ENCODE measurements around the gene SEMA5A. TPM values are rescaled to one million over a fixed set of nuclear protein-coding genes. Genes with fewer than 3 reads are reported as not detected.

SEMA5A gene
- total RNA-seq, 1 donor from 2014 or later, result not detected

- Mint-ChIP-seq H3K27me3 (no peaks in the 10 kb centered on the region), H3K27ac (no peak overlapping the region), H3K4me1 (no peaks in the 10 kb centered on the region), H3K9me3 (no peaks in the 10 kb centered on the region), H3K4me3 (no peak overlapping the region), H3K36me3 (ENCODE audit: low read depth) (no peaks in the 10 kb centered on the region)
- DNase-seq, result no peak
- intact Hi-C loops (cut with micrococcal nuclease), result no loop called here
Measured at GRCh38 chr5:9157811-9158210, 388.1 kb downstream of the SEMA5A start.

- H3K4me1 Mint-ChIP-seq, result no peaks in the 10 kb centered on the region
- no peak overlapping the region for H3K4me3 Mint-ChIP-seq
- intact Hi-C loops (cut with micrococcal nuclease), result no loop called here
- DNase-seq, result no peak
- H3K9me3 Mint-ChIP-seq, result no peaks in the 10 kb centered on the region
- no peaks in the 10 kb centered on the region for H3K36me3 Mint-ChIP-seq (ENCODE audit: low read depth)
- no peaks in the 10 kb centered on the region for H3K27me3 Mint-ChIP-seq
- H3K27ac Mint-ChIP-seq, result no peak overlapping the region
Measured at GRCh38 chr5:9157020-9157419, 388.9 kb downstream of the SEMA5A start.

GRCh38 chr5:9156282-9156681, 389.6 kb downstream of the SEMA5A start:
- intact Hi-C loops (cut with micrococcal nuclease), result no loop called here
- DNase-seq, result no peak
- Mint-ChIP-seq H3K9me3 (no peaks in the 10 kb centered on the region), H3K4me3 (no peak overlapping the region), H3K27ac (no peak overlapping the region), H3K36me3 (ENCODE audit: low read depth) (no peaks in the 10 kb centered on the region), H3K27me3 (no peaks in the 10 kb centered on the region), H3K4me1 (no peaks in the 10 kb centered on the region)

- Mint-ChIP-seq H3K4me1 (no peaks in the 10 kb centered on the region), H3K36me3 (ENCODE audit: low read depth) (no peaks in the 10 kb centered on the region), H3K27me3 (no peaks in the 10 kb centered on the region), H3K4me3 (no peak overlapping the region), H3K9me3 (no peaks in the 10 kb centered on the region), H3K27ac (no peak overlapping the region)
- DNase-seq, result no peak
- intact Hi-C loops (cut with micrococcal nuclease), result no loop called here
Measured at GRCh38 chr5:9151684-9152427, 394.0 kb downstream of the SEMA5A start.

- Mint-ChIP-seq H3K27me3 (no peaks in the 10 kb centered on the region), H3K4me1 (no peaks in the 10 kb centered on the region), H3K27ac (no peak overlapping the region), H3K9me3 (no peaks in the 10 kb centered on the region), H3K36me3 (ENCODE audit: low read depth) (no peaks in the 10 kb centered on the region), H3K4me3 (no peak overlapping the region)
- intact Hi-C loops (cut with micrococcal nuclease), result no loop called here
- DNase-seq, result no peak
Measured at GRCh38 chr5:9149988-9150387, 395.9 kb downstream of the SEMA5A start.

- Mint-ChIP-seq H3K4me1 (no peaks in the 10 kb centered on the region), H3K27ac (no peak overlapping the region), H3K36me3 (ENCODE audit: low read depth) (no peaks in the 10 kb centered on the region), H3K4me3 (no peak overlapping the region), H3K27me3 (no peaks in the 10 kb centered on the region), H3K9me3 (no peaks in the 10 kb centered on the region)
- no peak for DNase-seq
- intact Hi-C loops (cut with micrococcal nuclease), result no loop called here
Measured at GRCh38 chr5:9148242-9148641, 397.6 kb downstream of the SEMA5A start.

- intact Hi-C loops (cut with micrococcal nuclease), result no loop called here
- H3K27ac Mint-ChIP-seq, result no peak overlapping the region
- H3K4me3 Mint-ChIP-seq, result no peak overlapping the region
- DNase-seq, result no peak
- no peaks in the 10 kb centered on the region for H3K4me1 Mint-ChIP-seq
- no peaks in the 10 kb centered on the region for H3K36me3 Mint-ChIP-seq (ENCODE audit: low read depth)
- H3K9me3 Mint-ChIP-seq, result no peaks in the 10 kb centered on the region
- H3K27me3 Mint-ChIP-seq, result no peaks in the 10 kb centered on the region
Measured at GRCh38 chr5:9140711-9141110, 405.2 kb downstream of the SEMA5A start.

- no peak overlapping the region for H3K4me3 Mint-ChIP-seq
- DNase-seq, result no peak
- no peaks in the 10 kb centered on the region for H3K4me1 Mint-ChIP-seq
- H3K27ac Mint-ChIP-seq, result no peak overlapping the region
- intact Hi-C loops (cut with micrococcal nuclease), result no loop called here
- H3K9me3 Mint-ChIP-seq, result no peaks in the 10 kb centered on the region
- H3K27me3 Mint-ChIP-seq, result no peaks in the 10 kb centered on the region
- no peaks in the 10 kb centered on the region for H3K36me3 Mint-ChIP-seq (ENCODE audit: low read depth)
Measured at GRCh38 chr5:9140202-9140601, 405.7 kb downstream of the SEMA5A start.

GRCh38 chr5:9139344-9139743, 406.5 kb downstream of the SEMA5A start:
- no peaks in the 10 kb centered on the region for H3K4me1 Mint-ChIP-seq
- no peak overlapping the region for H3K27ac Mint-ChIP-seq
- no peak overlapping the region for H3K4me3 Mint-ChIP-seq
- intact Hi-C loops (cut with micrococcal nuclease), result no loop called here
- DNase-seq, result no peak
- no peaks in the 10 kb centered on the region for H3K36me3 Mint-ChIP-seq (ENCODE audit: low read depth)
- no peaks in the 10 kb centered on the region for H3K27me3 Mint-ChIP-seq
- no peaks in the 10 kb centered on the region for H3K9me3 Mint-ChIP-seq

GRCh38 chr5:9128136-9128535, 417.7 kb downstream of the SEMA5A start:
- DNase-seq, result no peak
- Mint-ChIP-seq H3K4me3 (no peak overlapping the region), H3K4me1 (no peaks in the 10 kb centered on the region), H3K9me3 (peaks cover 7% of the 10 kb centered on the region), H3K27me3 (no peaks in the 10 kb centered on the region), H3K27ac (no peak overlapping the region), H3K36me3 (ENCODE audit: low read depth) (no peaks in the 10 kb centered on the region)
- intact Hi-C loops (cut with micrococcal nuclease), result no loop called here

GRCh38 chr5:9126490-9126889, 419.4 kb downstream of the SEMA5A start:
- H3K27ac Mint-ChIP-seq, result no peak overlapping the region
- DNase-seq, result no peak
- H3K36me3 Mint-ChIP-seq (ENCODE audit: low read depth), result no peaks in the 10 kb centered on the region
- H3K4me3 Mint-ChIP-seq, result no peak overlapping the region
- H3K9me3 Mint-ChIP-seq, result peaks cover 7% of the 10 kb centered on the region
- intact Hi-C loops (cut with micrococcal nuclease), result no loop called here
- H3K4me1 Mint-ChIP-seq, result no peaks in the 10 kb centered on the region
- H3K27me3 Mint-ChIP-seq, result no peaks in the 10 kb centered on the region

- no peak overlapping the region for H3K27ac Mint-ChIP-seq
Measured at GRCh38 chr5:9125852-9126251, 420.0 kb downstream of the SEMA5A start.

GRCh38 chr5:9124838-9125237, 421.0 kb downstream of the SEMA5A start:
- intact Hi-C loops (cut with micrococcal nuclease), result no loop called here
- H3K27ac Mint-ChIP-seq, result no peak overlapping the region
- H3K4me1 Mint-ChIP-seq, result no peaks in the 10 kb centered on the region
- no peak overlapping the region for H3K4me3 Mint-ChIP-seq
- no peak for DNase-seq
- H3K27me3 Mint-ChIP-seq, result no peaks in the 10 kb centered on the region
- no peaks in the 10 kb centered on the region for H3K36me3 Mint-ChIP-seq (ENCODE audit: low read depth)
- peaks cover 7% of the 10 kb centered on the region for H3K9me3 Mint-ChIP-seq

More at GRCh38 chr5:9125852-9126251, 420.0 kb downstream of the SEMA5A start:
- no peaks in the 10 kb centered on the region for H3K36me3 Mint-ChIP-seq (ENCODE audit: low read depth)
- no peaks in the 10 kb centered on the region for H3K4me1 Mint-ChIP-seq
- H3K27me3 Mint-ChIP-seq, result no peaks in the 10 kb centered on the region
- no peak for DNase-seq
- intact Hi-C loops (cut with micrococcal nuclease), result no loop called here
- no peak overlapping the region for H3K4me3 Mint-ChIP-seq
- H3K9me3 Mint-ChIP-seq, result peaks cover 7% of the 10 kb centered on the region

- intact Hi-C loops (cut with micrococcal nuclease), result no loop called here
- no peaks in the 10 kb centered on the region for H3K36me3 Mint-ChIP-seq (ENCODE audit: low read depth)
- H3K4me1 Mint-ChIP-seq, result no peaks in the 10 kb centered on the region
- no peak overlapping the region for H3K4me3 Mint-ChIP-seq
- DNase-seq, result no peak
- H3K27me3 Mint-ChIP-seq, result no peaks in the 10 kb centered on the region
- no peak overlapping the region for H3K27ac Mint-ChIP-seq
- H3K9me3 Mint-ChIP-seq, result peaks cover 7% of the 10 kb centered on the region
Measured at GRCh38 chr5:9124071-9124470, 421.8 kb downstream of the SEMA5A start.

GRCh38 chr5:9122528-9122927, 423.3 kb downstream of the SEMA5A start:
- Mint-ChIP-seq H3K27me3 (no peaks in the 10 kb centered on the region), H3K9me3 (peaks cover 4% of the 10 kb centered on the region), H3K27ac (no peak overlapping the region), H3K4me1 (no peaks in the 10 kb centered on the region), H3K4me3 (no peak overlapping the region), H3K36me3 (ENCODE audit: low read depth) (no peaks in the 10 kb centered on the region)
- no peak for DNase-seq
- intact Hi-C loops (cut with micrococcal nuclease), result no loop called here

Measured in activated CD4-positive, alpha-beta T cell treated with anti-CD3 and anti-CD28 coated beads, Interleukin-2, amount 10 ng/mL, durations not matched to agents 24 days and 14 days (primary cell).